Esophagus muscularis mucosa (tissue), 4 donors: Measurements from ENCODE around the gene TAGLN2.

ENCODE experiments used
- CTCF ChIP-seq, 3 experiments: fragments of 200-600 bp in 2 of 3; fragments of 450-650 bp in 1 of 3; sonication (generic) in 2 of 3; IDR thresholded peaks; one replicate each; pipeline ENCODE4 v1.5.1; 2017 to 2019; ENCODE audit warnings: antibody characterized with exemption in 3 of 3, mild to moderate bottlenecking in 2 of 3, moderate library complexity in 1 of 3
- EP300 ChIP-seq: sonication (generic); formaldehyde crosslinking; IDR thresholded peaks from one replicate; pipeline ENCODE4 v1.6.1; 2017; ENCODE audit warnings: antibody characterized with exemption
- POLR2A ChIP-seq: fragments of 450-650 bp; IDR thresholded peaks from one replicate; pipeline ENCODE4 v1.6.1; 2017; ENCODE audit warnings: antibody characterized with exemption, moderate library complexity, mild to moderate bottlenecking, low read depth
- POLR2AphosphoS5 ChIP-seq, 2 donors: sonication (generic); formaldehyde crosslinking; IDR thresholded peaks; one replicate each; pipeline ENCODE4 v1.6.1; 2017; ENCODE audit warnings: antibody characterized with exemption in 2 of 2

- TF ChIP-seq CTCF (IDR thresholded peaks at IDR 0.05) (no peak), POLR2AphosphoS5 (IDR thresholded peaks at IDR 0.05) (no peak), POLR2A (no peak), EP300 (no peak)
These were observed 45.6 kb upstream of the TAGLN2 start for GRCh38 chr1:159970932-159971342.
